Measurements from ENCODE around the gene PFKP.

The PFKP gene

GRCh38 chr10:3119796-3120459 lies 52.6 kb downstream of the PFKP start:
- DNase-seq, result no peak

- no peak for DNase-seq
These were observed 54.7 kb downstream of the PFKP start for GRCh38 chr10:3122034-3122433.

- DNase-seq, result no peak
These were observed 55.3 kb downstream of the PFKP start for GRCh38 chr10:3122486-3123205.

GRCh38 chr10:3123571-3124411 lies 56.4 kb downstream of the PFKP start:
- no peak for DNase-seq

DNA sequence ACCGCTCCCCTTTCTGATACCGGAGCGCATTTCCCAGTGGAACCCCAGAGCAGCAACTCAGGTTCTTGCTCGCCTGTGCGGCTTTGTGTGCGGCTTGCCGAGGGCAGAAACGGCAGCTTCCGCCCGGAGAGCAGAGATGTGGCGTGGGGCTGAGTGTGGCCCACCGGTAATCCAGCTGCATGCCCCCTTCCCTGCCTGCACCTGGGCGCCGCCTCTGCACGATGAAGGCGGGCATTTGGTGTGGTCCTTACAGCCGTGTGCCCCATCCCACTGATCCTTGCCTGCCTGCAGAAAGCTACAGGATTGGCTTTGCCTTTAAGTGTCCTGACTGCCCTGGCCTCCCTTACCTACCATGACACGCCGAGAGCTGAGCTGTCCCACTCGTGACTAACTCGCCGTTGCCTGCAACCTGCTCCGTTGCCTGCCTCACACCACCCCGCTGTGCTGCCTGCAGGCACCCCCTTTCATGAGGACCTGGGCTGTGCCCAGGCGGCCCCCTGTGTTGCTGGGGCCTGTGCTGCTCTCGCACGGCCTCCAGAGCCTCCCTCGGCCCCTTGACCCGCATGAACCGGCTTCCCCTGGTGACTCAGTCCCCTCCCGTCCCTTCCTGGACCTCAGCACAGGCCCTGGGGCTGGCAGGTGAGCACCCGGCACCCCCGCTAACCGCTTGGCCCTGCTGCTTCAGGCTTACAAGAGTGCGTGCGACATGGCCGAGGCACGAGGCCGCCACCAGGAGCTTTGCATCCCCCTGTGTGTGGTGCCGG lies 57.2 kb downstream of the PFKP start:
- DNase-seq, result no peak

DNA sequence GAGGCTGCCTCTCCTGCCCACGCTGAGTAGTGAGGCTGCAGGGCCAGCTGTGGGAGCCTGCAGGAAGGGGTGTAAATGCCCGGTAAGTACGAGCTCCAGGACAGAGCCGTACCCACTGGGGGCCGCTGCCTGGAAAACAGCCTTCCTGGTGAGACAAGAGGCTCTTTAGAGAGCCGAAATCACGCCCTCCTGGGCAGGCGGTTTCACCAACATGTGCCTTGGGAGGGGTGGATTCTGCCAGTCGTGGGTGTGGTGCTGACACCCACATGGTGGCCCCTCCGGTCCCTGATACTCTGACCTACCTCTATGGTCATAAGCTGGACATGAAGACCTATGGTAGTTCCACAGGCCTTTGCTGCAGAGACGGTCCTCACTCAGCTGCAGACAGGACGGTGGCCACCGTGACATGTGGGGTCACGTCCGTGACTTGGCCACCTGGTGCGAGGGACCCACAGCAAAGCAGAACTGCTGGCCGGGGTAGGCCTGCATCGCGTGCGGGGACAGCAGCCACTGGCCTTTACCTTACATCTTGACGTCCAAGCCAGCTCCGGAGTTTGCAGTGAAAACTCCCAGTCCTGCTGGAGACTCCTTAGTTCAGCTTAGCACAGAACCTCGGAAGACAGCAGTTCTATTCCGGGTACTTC lies 58.3 kb downstream of the PFKP start:
- DNase-seq, result no peak

- no peak for DNase-seq
These were observed 58.9 kb downstream of the PFKP start for GRCh38 chr10:3126249-3126648.

DNA sequence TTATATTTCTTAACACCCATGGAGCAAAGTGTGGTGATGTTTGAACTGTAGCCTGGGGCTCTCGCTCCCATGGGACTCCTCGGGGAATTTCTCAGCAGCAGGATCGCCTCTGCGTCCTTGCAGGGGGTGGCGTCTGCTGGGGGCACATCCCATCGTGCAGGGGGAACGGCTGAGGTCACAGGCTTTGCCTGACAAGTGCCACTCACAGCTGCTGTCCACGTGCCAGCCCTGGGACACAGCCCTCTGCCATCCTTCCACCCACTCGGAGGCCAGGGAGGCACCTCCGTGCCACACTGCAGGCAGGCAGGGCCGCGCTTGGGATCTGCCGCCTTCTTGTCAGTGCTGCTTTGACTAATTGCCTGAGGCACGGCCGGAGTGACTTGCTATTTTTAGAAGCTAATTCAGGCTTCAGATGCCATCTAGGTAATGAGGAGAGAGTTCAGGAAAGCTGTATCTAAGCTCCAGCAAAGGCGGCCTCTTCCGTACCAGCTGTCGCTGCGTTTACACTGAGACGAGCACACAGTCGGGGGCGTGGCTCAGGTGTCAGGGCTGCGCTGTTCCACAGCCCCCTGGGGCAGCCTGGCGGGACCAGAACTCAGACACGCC lies 59.5 kb downstream of the PFKP start:
- no peak for DNase-seq

DNA sequence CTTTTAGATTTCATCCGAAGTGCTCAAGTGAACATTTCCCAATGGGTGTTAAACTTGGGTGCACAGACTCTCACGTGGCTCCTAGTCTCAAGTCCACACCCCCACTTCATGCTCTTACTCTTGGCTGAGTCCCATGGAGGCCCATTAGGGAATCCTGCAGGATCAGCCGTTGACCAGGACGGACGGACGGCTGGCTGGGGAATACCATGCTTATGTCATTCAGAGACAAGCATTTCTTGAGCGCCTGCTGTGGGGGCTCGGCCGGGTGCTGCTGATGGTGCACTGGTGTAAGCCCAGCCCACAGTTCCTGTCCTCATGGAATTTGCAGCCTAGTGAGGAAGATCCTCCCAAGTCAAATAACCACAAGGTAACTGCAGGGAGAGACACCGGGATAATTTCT lies 60.6 kb downstream of the PFKP start:
- no peak for DNase-seq

DNA sequence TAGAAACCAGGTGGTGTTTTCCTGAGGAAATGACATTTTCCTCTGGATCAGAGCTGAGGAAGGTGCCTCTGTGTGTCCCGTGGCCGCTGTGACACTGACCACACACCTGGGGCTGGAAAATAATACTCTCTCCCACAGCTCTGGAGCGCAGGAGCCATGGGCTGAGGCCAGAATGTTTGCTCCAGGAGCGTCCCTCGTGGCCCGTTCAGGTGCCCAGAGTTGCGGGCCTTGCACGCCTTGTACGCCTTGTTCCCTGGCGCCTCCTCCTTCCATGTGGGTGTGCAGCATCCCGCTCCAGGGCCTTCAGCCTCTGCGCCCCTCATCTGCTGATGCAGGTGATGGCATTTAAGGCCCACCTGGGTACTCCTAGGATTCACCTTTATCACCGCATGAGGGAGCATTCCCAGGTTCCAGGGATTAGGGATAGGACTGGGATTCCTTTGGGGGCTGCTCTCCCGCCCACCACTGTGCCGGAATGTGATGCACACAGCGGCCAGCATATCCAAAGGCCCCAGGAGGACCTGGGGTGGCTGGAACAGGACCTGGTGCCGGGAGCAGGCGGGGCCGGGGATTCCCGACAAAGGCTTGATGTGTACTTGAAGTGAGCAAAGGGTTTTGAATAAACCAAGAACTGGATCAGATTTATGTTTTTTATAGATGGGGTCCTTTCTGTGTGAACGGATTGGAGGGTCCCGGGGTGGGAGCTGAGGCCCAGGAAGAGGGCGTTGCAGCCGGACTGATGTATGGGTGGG lies 61.2 kb downstream of the PFKP start:
- no peak for DNase-seq

GRCh38 chr10:3129581-3130340 lies 62.4 kb downstream of the PFKP start:
- DNase-seq, result no peak

GRCh38 chr10:3131098-3131497 lies 63.8 kb downstream of the PFKP start:
- DNase-seq, result no peak

- DNase-seq, result no peak
These were observed 65.0 kb downstream of the PFKP start for GRCh38 chr10:3132036-3133025.

- DNase-seq, result no peak
These were observed 66.6 kb downstream of the PFKP start for GRCh38 chr10:3133948-3134347.

GRCh38 chr10:3135006-3135405 lies 67.7 kb downstream of the PFKP start:
- no peak for DNase-seq

DNA sequence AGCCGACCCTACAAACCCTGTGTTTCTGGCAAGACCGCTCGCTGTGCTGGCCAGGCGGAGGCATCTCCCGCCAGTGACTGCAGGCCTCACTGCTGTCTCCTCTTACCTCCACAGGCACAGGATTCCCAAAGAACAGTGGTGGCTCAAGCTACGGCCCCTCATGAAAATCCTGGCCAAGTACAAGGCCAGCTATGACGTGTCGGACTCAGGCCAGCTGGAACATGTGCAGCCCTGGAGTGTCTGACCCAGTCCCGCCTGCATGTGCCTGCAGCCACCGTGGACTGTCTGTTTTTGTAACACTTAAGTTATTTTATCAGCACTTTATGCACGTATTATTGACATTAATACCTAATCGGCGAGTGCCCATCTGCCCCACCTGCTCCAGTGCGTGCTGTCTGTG lies 69.0 kb downstream of the PFKP start:
- DNase-seq, result no peak

GRCh38 chr10:3136763-3137611 lies 69.6 kb downstream of the PFKP start:
- no peak for DNase-seq
